Activated naive CD8-positive, alpha-beta T cell treated with anti-CD3 and anti-CD28 coated beads, Interleukin-2, amount 50 U/mL, for 16 hours (primary cell): ENCODE measurements around the gene AVL9.
"Not testable (repeated sequence)": the region's sequence is repeated elsewhere in the genome, so short reads cannot be mapped to it uniquely, and the experiment has no call there.

Experiments
- DNase-seq: peaks from one replicate; pipeline ENCODE4 v3.0.0-alpha.2; 2020; ENCODE audit warnings: low read depth, low spot score

AVL9 gene

DNA sequence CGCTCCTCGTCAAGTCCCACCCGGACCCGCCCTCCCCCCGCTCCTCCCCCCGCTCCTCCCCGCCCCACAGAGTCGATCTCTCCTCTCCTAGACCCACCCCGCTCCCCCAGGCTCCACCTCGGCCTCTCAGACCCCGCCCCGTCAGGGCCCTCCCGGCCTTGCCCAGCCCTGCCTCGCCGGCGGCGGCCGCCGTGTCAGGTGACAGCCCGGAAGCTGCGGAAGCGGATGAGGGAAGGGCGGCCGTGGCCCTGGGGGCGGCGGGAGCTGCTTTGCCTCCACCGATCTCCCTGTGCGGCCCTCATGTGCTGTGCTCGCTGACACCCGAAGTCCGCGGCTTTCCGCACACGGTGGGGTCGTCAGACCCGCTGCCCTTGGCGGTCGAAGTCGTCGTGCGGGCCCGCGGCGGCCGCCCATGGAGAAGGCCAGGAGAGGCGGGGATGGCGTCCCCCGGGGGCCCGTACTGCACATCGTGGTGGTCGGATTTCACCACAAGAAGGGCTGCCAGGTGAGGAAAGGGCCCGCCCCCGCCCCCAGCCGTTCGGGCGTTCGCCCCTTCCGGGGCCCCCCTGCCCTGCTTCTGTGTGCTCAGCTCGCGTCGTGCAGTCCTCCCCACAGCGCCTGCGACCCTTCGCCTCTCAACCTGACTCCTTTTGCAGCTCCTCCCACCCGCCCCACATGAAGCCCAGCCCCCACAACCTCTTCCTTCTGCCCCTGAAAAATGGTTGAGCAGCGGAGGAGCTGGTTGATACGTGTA, at the start of gene AVL9:
TSS of gene AVL9 (plus strand) at position 192 of the 754 bp plus-strand sequence. CDS start at position 413, 221 bp downstream.
- DNase-seq = peak; percentile 100

DNA sequence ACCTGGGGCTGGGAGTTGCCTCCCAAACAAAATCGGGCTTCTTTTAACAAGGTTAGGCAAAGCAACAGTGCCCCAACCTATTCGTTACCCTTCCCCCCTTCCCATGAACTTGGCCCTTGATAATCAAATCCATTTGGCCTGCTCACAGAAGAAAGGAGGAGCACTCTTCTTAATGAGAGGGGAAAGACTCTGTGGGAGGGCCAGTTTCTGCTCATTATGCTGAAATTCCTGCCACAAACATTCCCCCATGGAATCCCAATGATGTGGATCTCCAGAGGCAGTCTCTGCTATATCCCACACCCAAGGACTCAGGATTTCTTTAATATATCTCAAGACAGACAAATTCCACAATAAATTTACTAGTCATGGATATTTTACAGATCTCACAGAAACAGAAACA, 48.1 kb upstream of the AVL9 start:
- DNase-seq = no peak

DNA sequence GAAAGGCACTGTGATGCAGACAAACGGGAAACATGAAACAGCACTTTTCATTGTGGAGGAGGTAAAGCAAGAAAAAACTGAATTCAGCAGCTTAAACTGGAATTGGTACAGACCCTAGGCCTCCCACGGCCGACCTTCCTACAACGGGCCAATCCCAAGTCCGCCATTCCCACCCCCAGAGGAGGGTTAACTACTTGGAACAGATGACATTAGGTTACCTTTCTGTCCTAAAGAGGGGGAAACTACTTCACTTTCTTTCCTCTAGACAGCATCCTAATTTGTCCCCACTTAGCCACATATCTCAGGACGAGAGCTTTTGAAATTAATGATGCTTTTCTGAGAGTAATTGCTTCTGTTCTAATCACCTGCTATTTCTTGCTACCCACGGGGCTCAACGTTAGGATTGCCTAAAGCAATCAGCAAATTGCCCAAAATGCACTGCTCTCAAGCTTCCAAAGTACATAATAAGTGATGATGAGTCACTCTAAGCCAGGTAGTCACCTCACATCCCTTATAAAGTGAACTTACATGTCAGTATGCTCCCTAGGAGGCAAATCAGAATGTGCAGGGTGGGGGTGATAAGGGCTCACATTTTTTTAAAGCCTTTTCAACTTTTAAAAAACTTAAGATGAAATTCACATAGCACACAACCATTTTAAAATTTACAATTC, 41.8 kb upstream of the AVL9 start:
- DNase-seq = no peak

DNA sequence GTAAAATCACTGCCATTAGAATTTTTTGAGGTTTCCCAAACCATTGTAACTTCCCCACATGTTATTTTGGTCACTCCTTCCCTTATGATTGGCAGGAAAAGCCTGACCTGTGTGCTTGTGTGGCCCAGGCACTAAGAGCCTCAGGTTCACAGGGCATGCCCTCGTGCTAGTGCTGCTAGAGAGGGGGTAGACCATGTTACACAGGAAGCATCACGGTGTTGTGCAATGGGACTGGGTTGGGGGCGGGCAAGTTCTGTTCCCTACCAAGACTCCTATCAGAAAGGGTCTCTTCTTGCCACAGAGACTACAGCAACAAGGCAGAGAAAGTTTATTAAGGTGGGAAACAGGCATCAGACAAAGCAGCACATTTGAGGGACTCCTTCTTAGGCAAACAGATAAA, 37.3 kb upstream of the AVL9 start:
- DNase-seq = no peak

DNA sequence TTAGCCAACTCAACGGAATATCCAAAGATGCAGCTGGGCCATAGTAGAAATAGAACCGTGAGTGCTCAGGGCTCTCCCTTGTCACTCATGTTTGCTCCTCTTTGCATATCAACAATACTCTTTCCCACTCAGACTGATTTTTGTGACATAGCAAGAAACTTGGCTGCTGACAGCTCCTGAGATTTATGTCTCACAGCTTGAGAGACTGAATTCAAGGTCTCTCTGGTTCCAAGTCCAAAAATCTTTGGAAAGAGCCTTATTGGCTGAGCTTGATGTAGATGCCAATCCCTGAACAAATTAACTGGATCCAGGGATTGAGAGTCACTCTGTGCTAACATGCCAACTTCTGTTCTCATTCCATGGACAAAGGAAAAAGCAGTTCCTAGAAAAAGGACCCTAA, 35.5 kb upstream of the AVL9 start:
- no peak for DNase-seq

DNA sequence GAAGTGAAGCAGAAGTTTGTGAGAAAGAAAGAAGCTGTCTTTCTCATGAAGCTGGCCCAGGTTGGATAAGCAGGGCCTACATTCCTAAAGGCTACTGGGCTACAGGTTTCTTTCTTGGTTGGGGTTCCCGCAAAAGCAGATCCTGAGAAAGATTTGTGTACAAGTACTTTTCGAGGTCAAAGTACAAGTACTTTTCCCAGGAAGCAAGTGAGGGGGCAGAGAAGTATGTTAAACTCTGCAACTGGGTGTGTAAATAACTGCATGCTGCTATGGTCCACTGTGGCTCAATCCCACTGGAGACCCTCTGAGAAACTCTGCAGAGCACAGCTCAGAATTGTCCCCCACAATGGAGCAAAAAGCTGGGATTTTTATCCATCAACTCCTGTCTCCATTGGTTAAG, 33.8 kb upstream of the AVL9 start:
- DNase-seq = no peak

DNA sequence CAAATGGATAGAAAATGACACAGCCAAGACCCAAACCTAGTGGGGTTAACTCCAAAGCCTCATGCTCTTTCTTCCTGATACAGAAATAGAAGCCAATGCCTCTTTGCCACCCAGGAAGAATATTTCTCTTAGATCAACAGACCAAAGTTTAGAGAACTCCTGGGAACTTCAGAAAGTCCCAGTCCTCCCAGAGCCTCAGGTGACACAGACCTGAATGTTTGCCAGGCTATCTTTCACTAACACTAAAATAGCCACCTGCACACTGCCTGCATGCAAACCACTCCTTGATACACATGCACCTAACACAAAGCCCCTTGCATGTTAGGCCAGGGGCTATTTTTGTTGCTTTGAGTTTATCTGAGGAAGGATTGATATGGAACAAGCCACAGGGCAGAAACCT, 32.8 kb upstream of the AVL9 start:
- no peak for DNase-seq

DNA sequence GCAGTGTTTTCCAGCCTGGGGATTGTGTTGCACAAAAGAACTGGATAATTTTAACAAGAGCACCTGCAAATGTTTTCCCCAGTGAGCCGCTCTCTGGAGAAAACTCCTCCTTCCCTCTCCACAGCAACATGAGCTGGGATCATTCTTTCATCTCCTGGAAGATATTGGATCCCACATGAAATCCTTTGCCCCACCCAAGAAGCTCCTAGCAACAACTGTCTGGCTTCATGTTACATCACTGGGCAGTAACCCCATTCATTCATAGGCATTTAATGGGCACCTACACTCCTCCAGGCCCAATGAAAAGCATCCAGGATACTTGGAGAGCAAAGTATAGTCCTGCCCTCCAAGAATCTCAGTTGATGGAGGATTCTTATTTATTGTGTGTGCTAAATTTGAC, 32.3 kb upstream of the AVL9 start:
- no peak for DNase-seq

DNA sequence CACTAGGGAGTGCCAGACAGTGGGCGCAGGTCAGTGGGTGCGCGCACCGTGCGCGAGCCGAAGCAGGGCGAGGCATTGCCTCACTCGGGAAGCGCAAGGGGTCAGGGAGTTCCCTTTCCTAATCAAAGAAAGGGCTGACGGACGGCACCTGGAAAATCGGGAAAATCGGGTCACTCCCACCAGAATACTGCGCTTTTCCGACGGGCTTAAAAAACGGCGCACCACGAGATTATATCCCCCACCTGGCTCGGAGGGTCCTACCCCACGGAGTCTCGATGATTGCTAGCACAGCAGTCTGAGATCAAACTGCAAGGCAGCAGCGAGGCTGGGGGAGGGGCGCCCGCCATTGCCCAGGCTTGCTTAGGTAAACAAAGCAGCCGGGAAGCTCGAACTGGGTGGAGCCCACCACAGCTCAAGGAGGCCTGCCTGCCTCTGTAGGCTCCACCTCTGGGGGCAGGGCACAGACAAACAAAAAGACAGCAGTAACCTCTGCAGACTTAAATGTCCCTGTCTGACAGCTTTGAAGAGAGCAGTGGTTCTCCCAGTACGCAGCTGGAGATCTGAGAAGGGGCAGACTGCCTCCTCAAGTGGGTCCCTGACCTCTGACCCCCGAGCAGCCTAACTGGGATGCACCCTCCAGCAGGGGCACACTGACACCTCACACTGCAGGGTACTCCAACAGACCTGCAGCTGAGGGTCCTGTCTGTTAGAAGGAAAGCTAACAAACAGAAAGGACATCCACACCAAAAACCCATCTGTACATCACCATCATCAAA, 30.5 kb upstream of the AVL9 start:
- DNase-seq = not testable (repeated sequence)

DNA sequence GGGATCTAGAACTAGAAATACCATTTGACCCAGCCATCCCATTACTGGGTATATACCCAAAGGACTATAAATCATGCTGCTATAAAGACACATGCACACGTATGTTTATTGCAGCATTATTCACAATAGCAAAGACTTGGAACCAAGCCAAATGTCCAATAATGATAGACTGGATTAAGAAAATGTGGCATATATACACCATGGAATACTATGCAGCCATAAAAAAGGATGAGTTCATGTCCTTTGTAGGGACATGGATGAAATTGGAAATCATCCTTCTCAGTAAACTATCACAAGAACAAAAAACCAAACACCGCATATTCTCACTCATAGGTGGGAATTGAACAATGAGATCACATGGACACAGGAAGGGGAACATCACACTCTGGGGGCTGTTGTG, 25.3 kb upstream of the AVL9 start:
- DNase-seq = not testable (repeated sequence)

DNA sequence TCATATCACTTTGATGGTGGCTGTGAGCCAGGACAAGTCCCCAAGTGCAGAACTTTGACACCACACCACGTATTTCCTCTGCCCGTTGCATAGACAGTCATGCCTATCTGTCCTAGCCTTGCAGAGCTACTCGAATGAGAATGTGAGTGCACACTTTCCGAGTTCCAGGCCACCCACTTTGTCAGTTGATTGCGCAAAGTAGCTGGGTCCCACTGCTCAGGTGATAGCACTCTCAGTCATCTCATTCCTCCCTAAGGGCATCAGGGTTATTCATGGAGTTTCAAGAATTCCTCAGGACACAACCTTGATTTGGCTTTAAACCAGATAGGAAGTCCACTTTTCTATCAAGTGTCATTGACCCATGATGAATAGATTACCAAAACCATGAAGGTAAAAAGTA, 24.4 kb upstream of the AVL9 start:
- DNase-seq = no peak

DNA sequence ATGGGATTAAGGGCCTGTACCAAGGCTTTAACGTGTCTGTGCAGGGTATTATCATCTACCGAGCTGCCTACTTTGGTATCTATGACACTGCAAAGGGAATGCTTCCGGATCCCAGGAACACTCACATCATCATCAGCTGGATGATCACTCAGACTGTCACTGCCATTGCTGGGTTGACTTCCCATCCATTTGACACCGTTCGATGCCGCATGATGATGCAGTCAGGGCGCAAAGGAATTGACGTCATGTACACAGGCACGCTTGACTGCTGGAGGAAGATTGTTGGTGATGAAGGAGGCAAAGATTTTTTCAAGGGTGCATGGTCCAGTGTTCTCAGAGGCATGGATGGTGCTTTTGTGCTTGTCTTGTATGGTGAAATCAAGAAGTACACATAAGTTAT, 23.3 kb upstream of the AVL9 start:
- no peak for DNase-seq

DNA sequence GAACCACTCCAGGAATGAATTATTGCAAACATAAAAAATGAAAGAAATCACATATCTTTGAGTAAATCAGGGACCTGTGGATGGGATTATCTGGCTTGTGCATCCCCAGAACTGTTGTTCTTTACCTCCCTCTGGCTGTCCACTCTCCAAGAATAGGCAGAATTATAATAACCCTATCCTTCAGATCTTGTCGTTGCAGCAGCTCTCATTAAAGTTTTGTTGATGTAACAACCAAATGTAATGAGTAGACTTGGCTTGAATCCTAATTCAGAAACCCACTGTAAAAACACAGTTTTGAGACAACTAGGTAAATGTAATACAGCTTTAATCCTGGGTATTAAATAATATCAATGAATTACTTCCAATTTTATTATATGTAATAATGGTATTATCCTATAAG, 21.3 kb upstream of the AVL9 start:
- no peak for DNase-seq

DNA sequence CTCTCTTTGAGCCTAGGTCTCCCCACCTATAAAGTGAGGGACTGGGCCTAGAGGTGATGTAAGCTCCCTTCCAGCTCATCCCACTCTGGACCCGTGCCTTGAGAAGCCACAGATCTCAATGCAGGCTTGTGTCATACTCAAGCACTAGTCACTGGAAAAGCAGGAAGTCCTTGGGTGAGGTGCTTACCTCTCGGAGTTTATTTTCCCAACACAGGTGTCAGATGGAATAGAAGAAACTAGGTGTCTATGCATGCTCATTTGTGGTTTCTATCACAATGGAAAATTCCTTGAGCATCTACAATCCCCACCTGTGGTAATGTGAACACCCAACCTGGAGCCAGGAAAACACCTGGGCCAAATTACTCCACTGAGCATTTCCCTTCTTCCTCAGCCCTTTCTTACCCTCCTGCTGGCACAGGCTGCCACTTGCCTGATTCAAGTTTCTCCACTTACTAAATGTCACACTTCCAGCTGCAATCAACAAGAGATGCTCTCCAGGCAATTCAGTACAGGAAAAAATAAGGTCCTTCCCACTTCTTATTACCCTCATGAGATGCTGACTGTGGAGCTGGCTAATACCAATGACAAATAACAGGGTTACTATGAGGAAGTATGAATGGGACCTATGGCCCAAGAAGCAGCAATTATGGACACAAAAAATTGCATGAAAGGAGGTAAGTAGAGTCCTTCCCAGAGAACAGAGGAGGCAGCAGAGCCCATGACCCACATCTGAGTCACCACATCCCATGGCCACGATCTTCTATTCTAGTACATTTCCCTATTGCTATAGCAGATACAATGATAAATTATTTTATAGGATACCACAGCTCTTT, 18.3 kb upstream of the AVL9 start:
- no peak for DNase-seq

DNA sequence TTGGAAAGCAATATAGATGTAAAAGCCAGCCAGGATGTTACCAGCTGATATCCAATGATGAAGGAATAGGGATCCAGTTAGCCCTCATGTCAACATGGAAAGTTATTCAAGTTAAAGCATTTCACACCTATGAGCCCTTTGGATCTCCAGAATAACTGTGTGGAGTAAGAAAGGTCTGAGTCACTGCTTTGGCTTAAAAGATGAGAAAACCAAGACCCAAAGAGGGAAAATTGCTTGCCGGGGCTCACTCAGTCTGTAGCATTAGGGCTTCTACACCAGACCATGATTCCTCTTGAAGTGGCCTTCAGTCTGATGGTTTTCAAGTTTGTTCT, 17.7 kb upstream of the AVL9 start:
- no peak for DNase-seq

DNA sequence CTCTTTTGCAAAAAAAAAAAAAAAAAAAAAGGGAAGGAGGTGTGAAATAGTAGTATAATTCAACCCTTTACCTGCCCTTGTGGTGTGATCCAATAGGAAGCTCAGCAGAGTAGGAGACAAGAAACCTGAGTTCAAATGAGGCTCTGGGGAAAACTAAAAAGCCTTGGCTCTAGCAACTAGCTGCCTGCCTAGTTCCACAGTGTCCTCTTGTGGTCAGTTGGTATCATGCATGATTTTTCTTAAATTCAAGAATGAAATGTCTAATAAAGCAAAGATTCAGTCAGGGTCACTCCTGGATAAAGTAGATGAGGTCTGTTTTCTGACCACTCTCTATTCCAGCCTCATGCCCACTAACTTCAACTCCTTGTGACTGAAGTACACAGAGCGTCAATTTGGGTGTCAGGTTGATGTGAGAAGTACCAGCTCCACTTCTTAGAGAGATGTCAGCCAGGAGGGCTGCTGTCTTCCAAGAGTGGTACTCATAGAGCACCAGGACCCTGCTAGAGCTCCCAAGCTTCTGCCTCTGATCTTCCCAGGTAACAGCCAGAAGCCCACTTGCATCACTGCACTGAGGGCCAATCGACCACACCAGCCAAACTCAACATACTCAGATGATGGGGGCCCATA, 15.6 kb upstream of the AVL9 start:
- no peak for DNase-seq

DNA sequence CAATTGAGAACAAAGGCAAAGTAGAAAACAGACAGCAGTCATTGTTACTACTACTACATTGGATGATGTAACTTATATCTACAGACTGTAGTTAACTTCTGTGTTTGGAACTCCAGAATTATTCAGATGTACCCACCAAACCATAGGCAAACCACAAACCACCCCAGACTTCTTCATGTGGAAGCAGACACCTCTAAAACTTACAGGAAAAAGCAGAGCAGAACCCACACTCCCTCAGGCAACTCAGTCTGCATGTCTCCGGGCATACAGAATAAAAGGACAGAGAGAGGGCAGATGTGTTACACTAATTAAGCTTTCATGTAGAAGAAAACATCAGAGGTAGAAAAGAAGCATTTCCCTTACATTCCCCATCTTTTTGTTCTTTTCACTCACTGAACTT, 14.1 kb upstream of the AVL9 start:
- no peak for DNase-seq

DNA sequence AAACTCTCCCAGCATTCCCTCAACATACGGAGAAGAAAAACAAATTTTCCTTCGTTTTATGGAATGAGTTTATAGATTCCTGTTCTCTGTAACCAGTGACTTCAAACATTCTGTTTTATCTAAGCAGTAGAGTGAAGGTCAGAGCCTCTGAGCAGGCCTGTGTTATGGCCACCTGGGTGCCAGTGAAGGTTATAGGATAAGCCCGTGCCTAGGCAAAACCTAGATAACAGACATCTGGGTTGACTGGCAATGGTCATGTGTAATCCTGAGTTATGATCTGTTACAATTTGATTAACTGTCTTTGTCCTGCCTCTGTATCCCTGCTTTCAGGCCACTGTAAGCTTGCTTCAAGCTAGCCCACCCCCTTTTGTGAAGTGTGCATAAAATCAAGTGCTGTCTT, 13.4 kb upstream of the AVL9 start:
- no peak for DNase-seq

DNA sequence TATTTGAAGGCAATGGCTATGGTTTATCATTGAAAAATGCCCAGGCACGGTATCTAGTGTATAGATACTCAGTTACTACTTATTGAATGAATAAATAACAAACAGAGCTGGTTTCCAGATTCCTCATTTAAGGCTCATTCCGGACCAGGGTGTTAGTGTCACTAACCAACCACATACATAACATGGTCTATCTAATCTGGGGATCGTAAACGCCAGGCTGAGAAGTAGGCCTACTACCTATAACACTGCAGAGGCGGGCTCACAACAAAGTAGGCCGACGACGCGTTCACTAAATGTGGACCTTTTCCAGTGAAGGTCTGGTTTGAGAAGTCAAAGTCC, 5.5 kb upstream of the AVL9 start:
- DNase-seq = no peak

DNA sequence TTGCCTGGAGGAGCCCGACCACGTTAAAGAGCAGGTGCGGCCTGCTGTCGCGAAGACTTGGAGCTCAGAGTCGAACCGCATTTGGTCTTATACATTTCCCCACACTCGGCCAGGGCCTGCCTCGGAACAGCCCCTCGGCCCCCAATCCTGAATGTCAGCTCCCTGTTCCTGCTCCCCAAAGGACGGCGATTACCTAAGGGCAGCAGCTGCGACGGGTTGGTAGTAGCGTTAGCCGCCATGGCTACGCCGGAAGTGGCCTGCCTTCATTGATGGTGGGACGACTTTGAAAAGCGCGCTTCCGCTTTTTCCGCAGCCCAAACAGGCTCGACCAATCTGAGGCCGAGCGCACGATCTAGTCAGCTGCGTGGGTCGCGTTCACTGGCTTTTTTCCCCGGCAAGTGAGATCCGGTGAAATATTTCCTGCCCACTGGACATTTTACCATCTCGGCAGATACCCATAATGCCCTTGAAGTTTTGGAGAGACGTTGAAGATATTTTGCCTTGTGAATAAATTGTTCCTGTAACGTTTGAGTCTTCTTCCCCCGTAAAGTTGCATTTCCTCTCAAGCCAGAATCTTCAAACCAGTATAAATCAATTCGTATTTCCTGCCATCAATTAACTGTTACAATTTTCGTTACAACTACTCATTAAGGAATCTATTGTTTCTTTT, 5.0 kb upstream of the AVL9 start, which contains the start of gene LSM5:
TSS of gene LSM5 (minus strand) at position 254 of the 670 bp plus-strand sequence. CDS start at position 239, 15 bp downstream.
- peak; percentile 67 for DNase-seq

DNA sequence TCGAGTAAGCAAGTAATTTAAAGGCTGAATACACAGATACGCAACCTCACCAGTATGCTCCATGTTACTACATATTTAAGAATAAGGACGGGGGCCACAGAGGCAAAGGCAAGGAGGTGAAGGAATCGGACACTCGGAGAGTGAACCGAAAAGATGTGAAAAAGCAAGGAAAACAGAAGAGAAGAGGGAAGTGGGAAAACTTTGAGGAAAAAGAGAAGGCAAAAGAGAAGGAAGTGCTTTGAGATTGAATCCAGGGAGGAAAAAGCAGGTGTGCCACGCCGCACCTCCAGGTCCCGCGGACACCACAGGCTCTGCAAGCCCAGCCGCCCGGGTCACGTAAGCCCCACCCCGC, 367 bp upstream of the AVL9 start:
- DNase-seq = no peak
